ENCODE measurements around the gene FRMD4A.

Gene FRMD4A

GRCh38 chr10:13801907-13802288 lies 528.8 kb downstream of the FRMD4A start:
- Histone ChIP-seq H3K4me1 (ENCODE audit: insufficient read depth, low read length) (0 out of 2 replicates have a peak, but pooled peaks cover 2% of the 10 kb centered on the region), H3K9me3 (ENCODE audit: insufficient read depth, low read depth, low read length) (no peaks in the 10 kb centered on the region), H3K9ac (ENCODE audit: low read depth, low read length) (no peak overlapping the region), H3K36me3 (ENCODE audit: insufficient read depth, low read length) (no peaks in the 10 kb centered on the region; the same call in 1 of the 2 replicates), H3K27me3 (ENCODE audit: insufficient read depth, low read length) (no peaks in the 10 kb centered on the region), H3K27ac (ENCODE audit: low read depth, low read length) (no peak overlapping the region), H3K4me3 (ENCODE audit: low read length) (no peak overlapping the region)
- 100% methylated on average over 1 of the region's 2 CpGs for WGBS

GRCh38 chr10:13801156-13801906 lies 529.4 kb downstream of the FRMD4A start:
- no peak overlapping the region for H3K9ac ChIP-seq (ENCODE audit: low read depth, low read length)
- no peak overlapping the region for H3K4me3 ChIP-seq (ENCODE audit: low read length)
- H3K9me3 ChIP-seq (ENCODE audit: insufficient read depth, low read depth, low read length) = no peaks in the 10 kb centered on the region
- peaks cover under 1% of the 10 kb centered on the region; the same call in 1 of the 2 replicates for H3K36me3 ChIP-seq (ENCODE audit: insufficient read depth, low read length)
- H3K27ac ChIP-seq (ENCODE audit: low read depth, low read length) = no peak overlapping the region
- H3K4me1 ChIP-seq (ENCODE audit: insufficient read depth, low read length) = peaks cover 3% of the 10 kb centered on the region; the same call in 1 of the 2 replicates
- 93% methylated on average over 8 of the region's 8 CpGs for WGBS
- H3K27me3 ChIP-seq (ENCODE audit: insufficient read depth, low read length) = no peaks in the 10 kb centered on the region

- H3K9ac ChIP-seq (ENCODE audit: low read depth, low read length) = no peak overlapping the region
- H3K4me1 ChIP-seq (ENCODE audit: insufficient read depth, low read length) = peaks cover 7% of the 10 kb centered on the region; the same call in 1 of the 2 replicates
- no peak overlapping the region for H3K27ac ChIP-seq (ENCODE audit: low read depth, low read length)
- no peak overlapping the region for H3K4me3 ChIP-seq (ENCODE audit: low read length)
- no peaks in the 10 kb centered on the region for H3K9me3 ChIP-seq (ENCODE audit: insufficient read depth, low read depth, low read length)
- peaks cover 35% of the 10 kb centered on the region; the same call in 1 of the 2 replicates for H3K36me3 ChIP-seq (ENCODE audit: insufficient read depth, low read length)
- H3K27me3 ChIP-seq (ENCODE audit: insufficient read depth, low read length) = no peaks in the 10 kb centered on the region
- 94% methylated on average over 9 of the region's 9 CpGs for WGBS
These were observed 533.6 kb downstream of the FRMD4A start for GRCh38 chr10:13797164-13797563.

- Histone ChIP-seq H3K9me3 (ENCODE audit: insufficient read depth, low read depth, low read length) (no peaks in the 10 kb centered on the region), H3K36me3 (ENCODE audit: insufficient read depth, low read length) (peaks cover 45% of the 10 kb centered on the region; the same call in 1 of the 2 replicates), H3K27me3 (ENCODE audit: insufficient read depth, low read length) (no peaks in the 10 kb centered on the region), H3K27ac (ENCODE audit: low read depth, low read length) (no peak overlapping the region; the same call in 1 of the 2 replicates), H3K4me3 (ENCODE audit: low read length) (no peak overlapping the region), H3K4me1 (ENCODE audit: insufficient read depth, low read length) (peaks cover 7% of the 10 kb centered on the region; the same call in 1 of the 2 replicates), H3K9ac (ENCODE audit: low read depth, low read length) (no peak overlapping the region)
- WGBS = 75% methylated on average over 9 of the region's 9 CpGs
These were observed 534.8 kb downstream of the FRMD4A start for GRCh38 chr10:13795653-13796555.

DNA sequence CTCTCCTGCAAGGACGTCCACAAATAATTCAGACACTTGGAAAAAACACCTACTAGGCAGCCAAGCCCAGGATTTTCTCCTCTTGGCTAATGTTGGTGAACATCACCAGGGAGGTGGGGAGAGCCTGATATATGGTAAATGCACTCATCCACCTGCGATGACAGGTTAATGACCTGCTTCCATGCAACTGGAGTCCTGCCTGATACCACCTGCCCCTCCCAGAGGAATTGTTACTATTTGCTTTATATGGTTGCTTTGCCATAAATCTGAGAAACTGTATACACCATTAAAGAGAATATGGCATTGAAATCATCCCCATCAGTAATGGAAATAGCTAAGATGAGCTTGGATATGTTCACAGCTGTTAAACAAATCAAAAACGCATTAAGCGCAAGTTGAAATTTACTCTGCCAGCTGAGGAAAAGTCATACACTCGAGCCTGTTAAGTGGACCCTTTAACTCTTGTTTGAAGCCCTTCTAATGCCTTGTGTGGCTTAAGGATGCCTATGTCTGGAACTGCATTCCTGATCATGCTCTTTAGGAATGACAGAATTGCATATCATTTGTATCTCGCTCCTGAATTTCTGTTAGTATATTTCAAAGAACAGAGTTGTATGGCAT lies 535.6 kb downstream of the FRMD4A start:
- peaks cover 45% of the 10 kb centered on the region; the same call in 1 of the 2 replicates for H3K36me3 ChIP-seq (ENCODE audit: insufficient read depth, low read length)
- H3K4me1 ChIP-seq (ENCODE audit: insufficient read depth, low read length) = peaks cover 7% of the 10 kb centered on the region; the same call in 1 of the 2 replicates
- 95% methylated on average over 6 of the region's 6 CpGs for WGBS
- H3K4me3 ChIP-seq (ENCODE audit: low read length) = no peak overlapping the region
- H3K9ac ChIP-seq (ENCODE audit: low read depth, low read length) = no peak overlapping the region
- H3K9me3 ChIP-seq (ENCODE audit: insufficient read depth, low read depth, low read length) = no peaks in the 10 kb centered on the region
- H3K27me3 ChIP-seq (ENCODE audit: insufficient read depth, low read length) = no peaks in the 10 kb centered on the region
- no peak overlapping the region for H3K27ac ChIP-seq (ENCODE audit: low read depth, low read length)

DNA sequence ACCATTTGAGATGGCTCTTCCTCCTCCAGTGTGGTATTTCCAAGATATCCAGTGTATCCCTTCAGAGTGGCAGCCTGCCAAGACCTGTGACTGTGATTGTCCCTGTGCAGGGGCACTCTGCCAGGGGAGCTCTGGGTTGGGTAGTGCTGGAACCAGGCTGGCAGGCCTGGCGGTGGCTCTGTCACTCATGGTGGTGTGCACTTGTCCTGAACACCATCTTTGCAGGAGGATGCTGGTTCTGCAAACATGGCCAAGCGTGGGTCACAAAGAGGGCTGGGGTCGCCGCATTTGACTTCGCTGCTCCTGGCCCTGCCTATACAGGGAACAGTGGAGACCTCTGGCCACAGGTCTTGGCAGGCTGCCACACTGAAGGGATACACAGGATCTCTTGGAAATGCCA lies 538.7 kb downstream of the FRMD4A start:
- no peaks in the 10 kb centered on the region for H3K9me3 ChIP-seq (ENCODE audit: insufficient read depth, low read depth, low read length)
- peaks cover 54% of the 10 kb centered on the region; the same call in 1 of the 2 replicates for H3K36me3 ChIP-seq (ENCODE audit: insufficient read depth, low read length)
- peaks cover 13% of the 10 kb centered on the region for H3K4me1 ChIP-seq (ENCODE audit: insufficient read depth, low read length)
- no peak overlapping the region for H3K4me3 ChIP-seq (ENCODE audit: low read length)
- no peak overlapping the region for H3K9ac ChIP-seq (ENCODE audit: low read depth, low read length)
- no peaks in the 10 kb centered on the region for H3K27me3 ChIP-seq (ENCODE audit: insufficient read depth, low read length)
- WGBS = 97% methylated on average over 5 of the region's 5 CpGs
- H3K27ac ChIP-seq (ENCODE audit: low read depth, low read length) = no peak overlapping the region

DNA sequence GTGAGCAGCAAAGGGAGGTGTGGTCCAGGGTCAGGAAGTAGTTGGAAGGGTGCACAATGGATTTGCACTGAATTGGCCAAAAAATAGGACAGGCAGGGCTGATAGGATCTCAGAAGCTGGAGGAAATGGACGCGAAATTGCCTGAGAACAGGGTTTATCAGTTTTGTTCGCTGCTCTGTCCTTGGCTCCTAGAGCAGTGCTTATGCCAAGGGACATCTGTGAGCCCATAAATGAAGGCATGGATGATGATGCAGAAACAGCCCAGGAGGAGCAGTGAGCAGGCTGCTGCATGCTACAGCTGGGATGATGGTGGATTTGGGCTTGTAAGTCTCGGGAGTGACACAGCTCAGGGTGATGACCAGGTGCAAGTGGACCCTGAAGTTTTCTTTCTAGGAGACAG lies 539.2 kb downstream of the FRMD4A start:
- H3K4me1 ChIP-seq (ENCODE audit: insufficient read depth, low read length) = peaks cover 13% of the 10 kb centered on the region
- H3K9ac ChIP-seq (ENCODE audit: low read depth, low read length) = no peak overlapping the region
- H3K27me3 ChIP-seq (ENCODE audit: insufficient read depth, low read length) = no peaks in the 10 kb centered on the region
- H3K9me3 ChIP-seq (ENCODE audit: insufficient read depth, low read depth, low read length) = no peaks in the 10 kb centered on the region
- H3K36me3 ChIP-seq (ENCODE audit: insufficient read depth, low read length) = peaks cover 54% of the 10 kb centered on the region; the same call in 1 of the 2 replicates
- no peak overlapping the region for H3K4me3 ChIP-seq (ENCODE audit: low read length)
- WGBS = 96% methylated on average over 4 of the region's 4 CpGs
- H3K27ac ChIP-seq (ENCODE audit: low read depth, low read length) = no peak overlapping the region

GRCh38 chr10:13790196-13790595 lies 540.5 kb downstream of the FRMD4A start:
- H3K27ac ChIP-seq (ENCODE audit: low read depth, low read length) = no peak overlapping the region
- no peak overlapping the region for H3K9ac ChIP-seq (ENCODE audit: low read depth, low read length)
- peaks cover 7% of the 10 kb centered on the region for H3K4me1 ChIP-seq (ENCODE audit: insufficient read depth, low read length)
- H3K4me3 ChIP-seq (ENCODE audit: low read length) = no peak overlapping the region
- WGBS = 84% methylated on average over 9 of the region's 9 CpGs
- H3K27me3 ChIP-seq (ENCODE audit: insufficient read depth, low read length) = no peaks in the 10 kb centered on the region
- H3K9me3 ChIP-seq (ENCODE audit: insufficient read depth, low read depth, low read length) = no peaks in the 10 kb centered on the region
- H3K36me3 ChIP-seq (ENCODE audit: insufficient read depth, low read length) = peaks cover 43% of the 10 kb centered on the region; the same call in 1 of the 2 replicates

DNA sequence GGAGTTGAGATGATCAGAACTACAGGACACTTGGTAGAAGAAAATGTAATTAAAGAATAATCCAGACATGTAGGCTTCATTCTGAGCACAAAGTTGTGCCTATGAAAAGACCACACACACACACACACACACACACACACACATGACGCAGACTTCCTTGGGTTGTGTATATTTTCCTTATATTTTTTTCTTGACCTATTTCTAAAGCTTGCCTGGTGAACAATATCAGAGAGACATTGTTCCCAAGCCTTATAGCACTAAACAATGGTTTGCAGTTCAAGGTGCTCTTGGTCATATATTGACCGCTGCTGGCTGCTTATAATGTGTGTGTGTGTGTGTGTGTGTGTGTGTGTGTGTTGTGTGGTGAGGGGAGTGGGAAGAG lies 541.3 kb downstream of the FRMD4A start:
- 89% methylated on average over 1 of the region's 2 CpGs for WGBS
- H3K27ac ChIP-seq (ENCODE audit: low read depth, low read length) = no peak overlapping the region
- no peak overlapping the region for H3K9ac ChIP-seq (ENCODE audit: low read depth, low read length)

GRCh38 chr10:13788711-13789447 lies 541.8 kb downstream of the FRMD4A start:
- no peak overlapping the region for H3K4me3 ChIP-seq (ENCODE audit: low read length)
- peaks cover 7% of the 10 kb centered on the region for H3K4me1 ChIP-seq (ENCODE audit: insufficient read depth, low read length)
- H3K9me3 ChIP-seq (ENCODE audit: insufficient read depth, low read depth, low read length) = no peaks in the 10 kb centered on the region
- peaks cover 32% of the 10 kb centered on the region; the same call in 1 of the 2 replicates for H3K36me3 ChIP-seq (ENCODE audit: insufficient read depth, low read length)
- no peak overlapping the region; the same call in 1 of the 2 replicates for H3K9ac ChIP-seq (ENCODE audit: low read depth, low read length)
- no peaks in the 10 kb centered on the region for H3K27me3 ChIP-seq (ENCODE audit: insufficient read depth, low read length)
- H3K27ac ChIP-seq (ENCODE audit: low read depth, low read length) = no peak overlapping the region
- 93% methylated on average over 8 of the region's 9 CpGs for WGBS

More for the DNA sequence above, 541.3 kb downstream of the FRMD4A start:
- Histone ChIP-seq H3K4me1 (ENCODE audit: insufficient read depth, low read length) (peaks cover 7% of the 10 kb centered on the region), H3K4me3 (ENCODE audit: low read length) (no peak overlapping the region), H3K36me3 (ENCODE audit: insufficient read depth, low read length) (peaks cover 35% of the 10 kb centered on the region; the same call in 1 of the 2 replicates), H3K27me3 (ENCODE audit: insufficient read depth, low read length) (no peaks in the 10 kb centered on the region), H3K9me3 (ENCODE audit: insufficient read depth, low read depth, low read length) (no peaks in the 10 kb centered on the region)

Measured in HUES64 (cell line).